ENCODE data around the gene DCDC1.

DCDC1 gene

GRCh38 chr11:31236143-31236542 lies 133.4 kb downstream of the DCDC1 start:
- DNase-seq (ENCODE audit: low spot score), result no peak

GRCh38 chr11:31233425-31233824 lies 136.1 kb downstream of the DCDC1 start:
- DNase-seq (ENCODE audit: low spot score), result no peak

GRCh38 chr11:31231601-31232000 lies 137.9 kb downstream of the DCDC1 start:
- DNase-seq (ENCODE audit: low spot score), result no peak

- DNase-seq (ENCODE audit: low spot score), result no peak
These were observed 150.7 kb downstream of the DCDC1 start for GRCh38 chr11:31218847-31219246.

GRCh38 chr11:31214372-31214771 lies 155.2 kb downstream of the DCDC1 start:
- DNase-seq (ENCODE audit: low spot score), result no peak

GRCh38 chr11:31199378-31199777 lies 170.2 kb downstream of the DCDC1 start:
- no peak for DNase-seq (ENCODE audit: low spot score)

GRCh38 chr11:31173926-31174680 lies 195.4 kb downstream of the DCDC1 start:
- no peak for DNase-seq (ENCODE audit: low spot score)

- DNase-seq (ENCODE audit: low spot score), result no peak
These were observed 208.8 kb downstream of the DCDC1 start for GRCh38 chr11:31160504-31161422.

- DNase-seq (ENCODE audit: low spot score), result no peak
These were observed 218.7 kb downstream of the DCDC1 start for GRCh38 chr11:31150841-31151240.

- no peak for DNase-seq (ENCODE audit: low spot score)
These were observed 219.5 kb downstream of the DCDC1 start for GRCh38 chr11:31150011-31150410.

GRCh38 chr11:31141789-31142188 lies 227.8 kb downstream of the DCDC1 start:
- no peak for DNase-seq (ENCODE audit: low spot score)

- no peak for DNase-seq (ENCODE audit: low spot score)
These were observed 230.1 kb downstream of the DCDC1 start for GRCh38 chr11:31139479-31139878.

GRCh38 chr11:31132531-31133421 lies 236.8 kb downstream of the DCDC1 start:
- DNase-seq (ENCODE audit: low spot score), result no peak

GRCh38 chr11:31131760-31132159 lies 237.8 kb downstream of the DCDC1 start:
- no peak for DNase-seq (ENCODE audit: low spot score)

GRCh38 chr11:31127290-31127689 lies 242.2 kb downstream of the DCDC1 start:
- DNase-seq (ENCODE audit: low spot score), result no peak

- DNase-seq (ENCODE audit: low spot score), result no peak
These were observed 249.1 kb downstream of the DCDC1 start for GRCh38 chr11:31120428-31120827.

GRCh38 chr11:31118566-31118965 lies 251.0 kb downstream of the DCDC1 start:
- no peak for DNase-seq (ENCODE audit: low spot score)

GRCh38 chr11:31117038-31117437 lies 252.5 kb downstream of the DCDC1 start:
- no peak for DNase-seq (ENCODE audit: low spot score)

- no peak for DNase-seq (ENCODE audit: low spot score)
These were observed 255.1 kb downstream of the DCDC1 start for GRCh38 chr11:31114442-31114841.

- no peak for DNase-seq (ENCODE audit: low spot score)
These were observed 258.7 kb downstream of the DCDC1 start for GRCh38 chr11:31110830-31111229.

GRCh38 chr11:31109446-31109845 lies 260.1 kb downstream of the DCDC1 start:
- DNase-seq (ENCODE audit: low spot score), result no peak

GRCh38 chr11:31107649-31108048 lies 261.9 kb downstream of the DCDC1 start:
- DNase-seq (ENCODE audit: low spot score), result no peak
